HCT116 (cell line): ENCODE results near the gene SH3PXD2A. TPM values are rescaled to one million over a fixed set of nuclear protein-coding genes. Genes with fewer than 3 reads are reported as not detected.

ENCODE experiments used
- ATAC-seq: fragments of 200-7000 bp; cut with Tn5 transposase; 2 replicates; pipeline ENCODE4 v1.9.1; 2020; ENCODE audit warnings: mild to moderate bottlenecking, moderate library complexity
- BruUV-seq: library from RNA; stranded (reverse); fragments of 400-500 nt; replicated peaks from 2 replicates; lab custom pipeline; 2021; lab: Mats Ljungman, UMichigan
- CTCF ChIA-PET: fragments of 300-600 bp; sonication (Branson Sonifier 250); formaldehyde crosslinking; loops from one replicate; lab custom pipeline; 2021; ENCODE audit warnings: antibody characterized with exemption; lab: Charles Lee
- POLR2A ChIA-PET: fragments of 300-600, 350-600 bp; sonication (Branson Sonifier 250); formaldehyde crosslinking; loops from one replicate; lab custom pipeline; 2021; ENCODE audit warnings: antibody characterized with exemption; lab: Charles Lee
- RAD21 ChIA-PET, 2 experiments: fragments of 300-600 bp; sonication (Branson Sonifier 250); formaldehyde crosslinking; loops; one replicate each; lab custom pipeline; 2023; ENCODE audit warnings: low total read pairs in 2 of 2; ENCODE audit not compliant: uncharacterized antibody in 2 of 2, unreplicated experiment in 2 of 2, low non-redundant PET in 1 of 2; lab: Charles Lee
- DNase-seq: peaks from one replicate; pipeline ENCODE4 v3.0.0-alpha.2; 2010; ENCODE audit warnings: low read depth, low spot score
- H2AFZ ChIP-seq: fragments of 200-600 bp; shearing (Covaris generic), sonication (generic); 2 replicates; pipeline ENCODE4 v1.6.1; 2017; ENCODE audit warnings: low read depth, mixed run types, mixed read lengths, antibody characterized with exemption, low read length; ENCODE audit not compliant: poor library complexity, severe bottlenecking
- H3K27ac ChIP-seq: 2 replicates; pipeline ENCODE4 v1.5.1; 2012; ENCODE audit warnings: low read depth, low read length
- H3K27me3 ChIP-seq: fragments of 200-600 bp; sonication (generic); 2 replicates; pipeline ENCODE4 v1.6.1; 2016; ENCODE audit warnings: mixed run types, low read length, mixed read lengths; ENCODE audit not compliant: insufficient read depth
- H3K36me3 ChIP-seq, 2 experiments: fragments of 200-500 bp in 1 of 2; fragments of 200-600 bp in 1 of 2; sonication (Bioruptor generic) in 1 of 2; sonication (generic) in 1 of 2; 2 replicates each; pipeline versions ENCODE4 v1.5.1 to v1.6.1; 2014 to 2016; ENCODE audit warnings: low read length in 2 of 2, inconsistent platforms in 1 of 2, mixed read lengths in 1 of 2, mixed run types in 1 of 2; ENCODE audit not compliant: insufficient read depth in 2 of 2, control insufficient read depth in 1 of 2
- H3K4me1 ChIP-seq, 2 experiments: fragments of 200-600 bp in 1 of 2; sonication (generic) in 1 of 2; 2 replicates each; pipeline versions ENCODE4 v1.5.1 to v1.6.1; 2012 to 2017; ENCODE audit warnings: low read length in 2 of 2, inconsistent platforms in 1 of 2, mild to moderate bottlenecking in 1 of 2, mixed read lengths in 1 of 2, mixed run types in 1 of 2, moderate library complexity in 1 of 2; ENCODE audit not compliant: insufficient read depth in 2 of 2, control insufficient read depth in 1 of 2
- H3K4me2 ChIP-seq: fragments of 200-600 bp; sonication (generic); 2 replicates; pipeline ENCODE4 v1.6.1; 2017; ENCODE audit warnings: mixed run types, low read length, mixed read lengths
- H3K4me3 ChIP-seq, 2 experiments: fragments of 200-600 bp in 1 of 2; sonication (generic) in 1 of 2; replicated peaks in 1 of 2; 2 replicates each; pipeline ENCODE4 v1.5.1; 2011 to 2016; ENCODE audit warnings: low read length in 2 of 2, control low read depth in 1 of 2, low read depth in 1 of 2, mild to moderate bottlenecking in 1 of 2, mixed read lengths in 1 of 2, mixed run types in 1 of 2
- H3K79me2 ChIP-seq: fragments of 200-600 bp; sonication (generic); 2 replicates; pipeline ENCODE4 v1.6.1; 2017; ENCODE audit warnings: mild to moderate bottlenecking, mixed run types, low read length, moderate library complexity, mixed read lengths; ENCODE audit not compliant: insufficient read depth
- H3K9ac ChIP-seq: fragments of 200-600 bp; sonication (generic); 2 replicates; pipeline ENCODE4 v1.6.1; 2016; ENCODE audit warnings: low read length, mixed read lengths
- H3K9me2 ChIP-seq: fragments of 200-600 bp; sonication (generic), shearing (Covaris generic); 2 replicates; pipeline ENCODE4 v1.6.1; 2017; ENCODE audit warnings: mixed run types, mild to moderate bottlenecking, moderate library complexity; ENCODE audit not compliant: insufficient read depth
- H3K9me3 ChIP-seq, 2 experiments: fragments of 200-500 bp in 1 of 2; fragments of 200-600 bp in 1 of 2; sonication (Bioruptor generic) in 1 of 2; sonication (generic) in 1 of 2; 2 replicates each; pipeline ENCODE4 v1.6.1; 2014 to 2017; ENCODE audit warnings: low read length in 2 of 2, mixed read lengths in 2 of 2, inconsistent platforms in 1 of 2, low read depth in 1 of 2, mild to moderate bottlenecking in 1 of 2, mixed run types in 1 of 2, moderate library complexity in 1 of 2; ENCODE audit not compliant: control insufficient read depth in 1 of 2, insufficient read depth in 1 of 2
- H4K20me1 ChIP-seq: fragments of 200-600 bp; sonication (generic), shearing (Covaris generic); 2 replicates; pipeline ENCODE4 v1.6.1; 2017; ENCODE audit warnings: mixed run types, mild to moderate bottlenecking, moderate library complexity; ENCODE audit not compliant: insufficient read depth
- ATF3 ChIP-seq: IDR thresholded peaks from 2 replicates; pipeline ENCODE4 v1.6.1; 2012
- CBX3 ChIP-seq: IDR thresholded peaks from 2 replicates; pipeline ENCODE4 v1.6.1; 2012; ENCODE audit warnings: low read depth
- CEBPB ChIP-seq: IDR thresholded peaks from 2 replicates; pipeline ENCODE4 v1.6.1; 2012; ENCODE audit warnings: low read depth
- CTCF ChIP-seq, 3 experiments: fragments of 200-600 bp in 1 of 3; sonication (generic) in 1 of 3; IDR thresholded peaks in 2 of 3; conservative IDR thresholded peaks in 1 of 3; 2 replicates each; pipeline ENCODE4 v1.5.1; 2012 to 2017; ENCODE audit warnings: low read depth in 2 of 3, low read length in 2 of 3, antibody characterized with exemption in 1 of 3, borderline replicate concordance in 1 of 3, control low read depth in 1 of 3, mild to moderate bottlenecking in 1 of 3, mixed read lengths in 1 of 3, mixed run types in 1 of 3, moderate library complexity in 1 of 3; ENCODE audit not compliant: insufficient read depth in 1 of 3
- ELF1 ChIP-seq: IDR thresholded peaks from 2 replicates; pipeline ENCODE4 v1.6.1; 2012; ENCODE audit warnings: low read depth, borderline replicate concordance
- EZH2 ChIP-seq: fragments of 200-600 bp; sonication (generic); IDR thresholded peaks from 2 replicates; pipeline ENCODE4 v1.6.1; 2017; ENCODE audit warnings: antibody characterized with exemption, mixed run types
- EZH2phosphoT487 ChIP-seq: fragments of 200-600 bp; IDR thresholded peaks from 2 replicates; pipeline ENCODE4 v1.6.1; 2018; ENCODE audit warnings: antibody characterized with exemption, borderline replicate concordance
- FOSL1 ChIP-seq: IDR thresholded peaks from 2 replicates; pipeline ENCODE4 v1.6.1; 2012; ENCODE audit warnings: low read depth
- JUND ChIP-seq: IDR thresholded peaks from 2 replicates; pipeline ENCODE4 v1.6.1; 2012
- MAX ChIP-seq: IDR thresholded peaks from 2 replicates; pipeline ENCODE4 v1.6.1; 2012
- POLR2AphosphoS5 ChIP-seq: IDR thresholded peaks from 2 replicates; pipeline ENCODE4 v1.6.1; 2011; ENCODE audit warnings: mild to moderate bottlenecking, low read depth, low read length, moderate library complexity
- RAD21 ChIP-seq: IDR thresholded peaks from 2 replicates; pipeline ENCODE4 v1.6.1; 2012; ENCODE audit warnings: low read depth, mild to moderate bottlenecking
- SIN3A ChIP-seq: IDR thresholded peaks from 2 replicates; pipeline ENCODE4 v1.6.1; 2012; ENCODE audit warnings: low read depth
- TCF7L2 ChIP-seq: IDR thresholded peaks from 2 replicates; pipeline ENCODE4 v1.7.0; 2011; ENCODE audit warnings: borderline replicate concordance, inconsistent platforms; ENCODE audit not compliant: insufficient read depth, insufficient read length; ENCODE audit errors: extremely low read depth
- YY1 ChIP-seq: IDR thresholded peaks from 2 replicates; pipeline ENCODE4 v1.6.1; 2011; ENCODE audit warnings: low read length, low read depth, moderate library complexity, mild to moderate bottlenecking; ENCODE audit not compliant: insufficient replicate concordance; ENCODE audit errors: extremely low read depth
- ZFX ChIP-seq: fragments of 450-650 bp; IDR thresholded peaks from 2 replicates; pipeline ENCODE4 v1.6.1; 2017
- intact Hi-C: fragments of 100-400 bp; cut with micrococcal nuclease; formaldehyde crosslinking; loops from 2 replicates; pipeline ENCODE4 v1.10.0; 2022
- total RNA-seq: library from RNA; stranded (reverse); gene quantifications from one replicate; pipeline ENCODE4 v1.2.1, GENCODE V29; 2021; ENCODE audit not compliant: unreplicated experiment
- TF ChIP-seq, protein P1 (sequence below): IDR thresholded peaks from 2 replicates; pipeline ENCODE4 v1.6.1; 2012; ENCODE audit warnings: low read depth

SH3PXD2A gene
- total RNA-seq, 1 experiment from 2014 or later = 8.7 TPM

DNA sequence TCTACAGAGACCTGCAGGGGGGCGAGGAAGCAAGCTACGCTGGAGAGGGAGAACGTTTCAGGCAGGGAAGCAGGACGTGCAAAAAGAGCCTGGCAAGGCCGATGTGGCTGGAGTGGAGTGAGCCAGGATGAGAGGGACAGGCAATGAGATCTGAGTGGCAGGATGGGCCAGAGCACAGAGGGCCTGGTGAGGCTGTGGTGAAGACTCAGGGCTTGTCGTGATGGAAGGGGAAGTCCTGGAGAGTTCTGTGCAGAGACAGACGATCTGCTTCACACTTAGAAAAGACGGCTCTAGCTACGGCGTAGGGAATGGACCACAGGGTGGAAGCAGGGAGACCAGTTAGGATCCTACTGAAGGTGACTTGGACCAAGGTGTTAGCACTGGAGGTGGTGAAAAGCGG is 87.0 kb downstream of the SH3PXD2A start:
- ChIA-PET POLR2A (no interaction called here), RAD21 (no interaction called here), CTCF (no interaction called here)
- DNase-seq (no peak), ATAC-seq (no peak)
- H3K4me3 ChIP-seq = no peak overlapping the region
- TF ChIP-seq CEBPB (no peak), ZFX (no peak), YY1 (no peak), ATF3 (no peak), SIN3A (no peak), POLR2AphosphoS5 (no peak), TCF7L2 (no peak), MAX (no peak), JUND (no peak), CBX3 (no peak), EZH2 (no peak), RAD21 (no peak), ELF1 (no peak), CTCF (IDR thresholded peaks at IDR 0.05 in 2 of 3, conservative IDR thresholded peaks at IDR 0.05 in 1 of 3; ENCODE audit: borderline replicate concordance in 1 of 3, insufficient read depth in 1 of 3, low read depth in 2 of 3, low read length in 2 of 3) (no peak), EZH2phosphoT487 (no peak), FOSL1 (no peak)
- TF ChIP-seq, protein P1, sequence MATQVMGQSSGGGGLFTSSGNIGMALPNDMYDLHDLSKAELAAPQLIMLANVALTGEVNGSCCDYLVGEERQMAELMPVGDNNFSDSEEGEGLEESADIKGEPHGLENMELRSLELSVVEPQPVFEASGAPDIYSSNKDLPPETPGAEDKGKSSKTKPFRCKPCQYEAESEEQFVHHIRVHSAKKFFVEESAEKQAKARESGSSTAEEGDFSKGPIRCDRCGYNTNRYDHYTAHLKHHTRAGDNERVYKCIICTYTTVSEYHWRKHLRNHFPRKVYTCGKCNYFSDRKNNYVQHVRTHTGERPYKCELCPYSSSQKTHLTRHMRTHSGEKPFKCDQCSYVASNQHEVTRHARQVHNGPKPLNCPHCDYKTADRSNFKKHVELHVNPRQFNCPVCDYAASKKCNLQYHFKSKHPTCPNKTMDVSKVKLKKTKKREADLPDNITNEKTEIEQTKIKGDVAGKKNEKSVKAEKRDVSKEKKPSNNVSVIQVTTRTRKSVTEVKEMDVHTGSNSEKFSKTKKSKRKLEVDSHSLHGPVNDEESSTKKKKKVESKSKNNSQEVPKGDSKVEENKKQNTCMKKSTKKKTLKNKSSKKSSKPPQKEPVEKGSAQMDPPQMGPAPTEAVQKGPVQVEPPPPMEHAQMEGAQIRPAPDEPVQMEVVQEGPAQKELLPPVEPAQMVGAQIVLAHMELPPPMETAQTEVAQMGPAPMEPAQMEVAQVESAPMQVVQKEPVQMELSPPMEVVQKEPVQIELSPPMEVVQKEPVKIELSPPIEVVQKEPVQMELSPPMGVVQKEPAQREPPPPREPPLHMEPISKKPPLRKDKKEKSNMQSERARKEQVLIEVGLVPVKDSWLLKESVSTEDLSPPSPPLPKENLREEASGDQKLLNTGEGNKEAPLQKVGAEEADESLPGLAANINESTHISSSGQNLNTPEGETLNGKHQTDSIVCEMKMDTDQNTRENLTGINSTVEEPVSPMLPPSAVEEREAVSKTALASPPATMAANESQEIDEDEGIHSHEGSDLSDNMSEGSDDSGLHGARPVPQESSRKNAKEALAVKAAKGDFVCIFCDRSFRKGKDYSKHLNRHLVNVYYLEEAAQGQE = no peak
- no TSS peak for BruUV-seq
- no peak overlapping the region for H3K27ac ChIP-seq
- H4K20me1 ChIP-seq = no peaks in the 10 kb centered on the region
- no peaks in the 10 kb centered on the region for H3K79me2 ChIP-seq
- H3K4me1 ChIP-seq = peaks cover 14 to 37% of the 10 kb centered on the region in 2 experiments
- intact Hi-C loops = no loop called here
- H3K27me3 ChIP-seq = no peaks in the 10 kb centered on the region
- H2AFZ ChIP-seq = no peak overlapping the region
- H3K9me2 ChIP-seq = no peaks in the 10 kb centered on the region
- H3K9me3 ChIP-seq = no peaks in the 10 kb centered on the region
- no peaks in the 10 kb centered on the region for H3K36me3 ChIP-seq
- H3K9ac ChIP-seq = no peak overlapping the region
- no peak overlapping the region for H3K4me2 ChIP-seq
